OCI-LY1 (cell line): ENCODE results near the gene PRSS56.

Experiments
- H2AFZ ChIP-seq: fragments of 200-600 bp; sonication (generic), shearing (Covaris generic); 2 replicates; pipeline ENCODE4 v1.6.0; 2014; ENCODE audit warnings: antibody characterized with exemption, mild to moderate bottlenecking, low read length
- H3F3A ChIP-seq: fragments of 200-600 bp; sonication (generic), shearing (Covaris generic); 2 replicates; pipeline ENCODE4 v1.6.0; 2014; ENCODE audit warnings: mild to moderate bottlenecking, antibody characterized with exemption, low read length, moderate library complexity; ENCODE audit not compliant: insufficient read depth
- H3K27ac ChIP-seq: fragments of 200-600 bp; sonication (generic); 2 replicates; pipeline ENCODE4 v1.5.1; 2014; ENCODE audit warnings: low read length, mixed run types, mild to moderate bottlenecking, low read depth; ENCODE audit not compliant: poor library complexity, severe bottlenecking
- H3K27me3 ChIP-seq: fragments of 200-600 bp; sonication (generic); 2 replicates; pipeline ENCODE4 v1.6.0; 2014; ENCODE audit warnings: antibody characterized with exemption, mild to moderate bottlenecking, low read length, moderate library complexity; ENCODE audit not compliant: insufficient read depth
- H3K36me3 ChIP-seq: fragments of 200-600 bp; sonication (generic); 2 replicates; pipeline ENCODE4 v1.6.1; 2014; ENCODE audit warnings: mild to moderate bottlenecking, antibody characterized with exemption, low read length, moderate library complexity, mixed read lengths; ENCODE audit not compliant: insufficient read depth
- H3K4me1 ChIP-seq: fragments of 200-600 bp; sonication (generic); 2 replicates; pipeline ENCODE4 v1.5.1; 2014; ENCODE audit warnings: mild to moderate bottlenecking, low read length, moderate library complexity; ENCODE audit not compliant: insufficient read depth, severe bottlenecking
- H3K4me2 ChIP-seq: fragments of 200-600 bp; sonication (generic), shearing (Covaris generic); 2 replicates; pipeline ENCODE4 v1.6.1; 2014; ENCODE audit warnings: low read length
- H3K4me3 ChIP-seq: fragments of 200-600 bp; sonication (generic); 2 replicates; pipeline ENCODE4 v1.5.1; 2014; ENCODE audit warnings: low read length, low read depth, mild to moderate bottlenecking, mixed read lengths; ENCODE audit not compliant: poor library complexity, severe bottlenecking
- H3K79me2 ChIP-seq: fragments of 200-600 bp; shearing (Covaris generic); 2 replicates; pipeline ENCODE4 v1.6.1; 2016; ENCODE audit warnings: mixed run types, low read length, mixed read lengths; ENCODE audit not compliant: insufficient read depth
- H3K9ac ChIP-seq: fragments of 200-600 bp; sonication (generic), shearing (Covaris generic); 2 replicates; pipeline ENCODE4 v1.6.1; 2014; ENCODE audit warnings: mild to moderate bottlenecking, low read length, mixed read lengths
- H3K9me2 ChIP-seq: fragments of 200-600 bp; sonication (generic), shearing (Covaris generic); 2 replicates; pipeline ENCODE4 v1.6.1; 2014; ENCODE audit warnings: low read depth, mild to moderate bottlenecking, low read length, mixed read lengths
- H3K9me3 ChIP-seq: fragments of 200-600 bp; shearing (Covaris generic); 2 replicates; pipeline ENCODE4 v1.6.1; 2014; ENCODE audit warnings: low read length, mixed read lengths
- H4K20me1 ChIP-seq: fragments of 200-600 bp; sonication (generic), shearing (Covaris generic); 2 replicates; pipeline ENCODE4 v1.6.0; 2016; ENCODE audit warnings: mild to moderate bottlenecking, low read length; ENCODE audit not compliant: insufficient read depth
- CTCF ChIP-seq: fragments of 200-600 bp; sonication (generic), shearing (Covaris generic); IDR thresholded peaks from 2 replicates; pipeline ENCODE4 v1.5.1; 2017; ENCODE audit warnings: mild to moderate bottlenecking, antibody characterized with exemption, low read length, moderate library complexity, mixed read lengths
- EZH2 ChIP-seq: fragments of 200-600 bp; sonication (generic), shearing (Covaris generic); IDR thresholded peaks from 2 replicates; pipeline ENCODE4 v1.8.0; 2017; ENCODE audit warnings: borderline replicate concordance, mixed run types, mild to moderate bottlenecking, antibody characterized with exemption, low read length, moderate library complexity, mixed read lengths

PRSS56 gene

GRCh38 chr2:232491139-232491780, 28.9 kb upstream of the PRSS56 start:
- H3K9me2 ChIP-seq: no peaks in the 10 kb centered on the region
- no peak overlapping the region for H2AFZ ChIP-seq
- TF ChIP-seq EZH2 (no peak), CTCF (no peak)
- H3K4me1 ChIP-seq: no peaks in the 10 kb centered on the region
- no peaks in the 10 kb centered on the region for H3K36me3 ChIP-seq
- no peaks in the 10 kb centered on the region for H3K9me3 ChIP-seq
- no peak overlapping the region for H3K9ac ChIP-seq
- H3K27me3 ChIP-seq: no peaks in the 10 kb centered on the region; the same call in 1 of the 2 replicates
- no peaks in the 10 kb centered on the region for H3K79me2 ChIP-seq
- H3K27ac ChIP-seq: no peak overlapping the region
- no peak overlapping the region for H3K4me3 ChIP-seq
- H4K20me1 ChIP-seq: no peaks in the 10 kb centered on the region
- no peak overlapping the region for H3K4me2 ChIP-seq
- H3F3A ChIP-seq: no peaks in the 10 kb centered on the region

- H3K27me3 ChIP-seq: no peaks in the 10 kb centered on the region; the same call in 1 of the 2 replicates
- no peaks in the 10 kb centered on the region for H3K9me3 ChIP-seq
- no peak overlapping the region for H3K27ac ChIP-seq
- no peak overlapping the region for H3K9ac ChIP-seq
- H3K4me2 ChIP-seq: no peak overlapping the region
- H3K36me3 ChIP-seq: no peaks in the 10 kb centered on the region
- no peaks in the 10 kb centered on the region for H4K20me1 ChIP-seq
- H3K4me1 ChIP-seq: no peaks in the 10 kb centered on the region
- H3F3A ChIP-seq: no peaks in the 10 kb centered on the region
- H3K9me2 ChIP-seq: no peaks in the 10 kb centered on the region
- no peaks in the 10 kb centered on the region for H3K79me2 ChIP-seq
- TF ChIP-seq CTCF (no peak), EZH2 (no peak)
- H3K4me3 ChIP-seq: no peak overlapping the region
- H2AFZ ChIP-seq: no peak overlapping the region
Observed at GRCh38 chr2:232492236-232492848, 27.8 kb upstream of the PRSS56 start.

- H3K9ac ChIP-seq: no peak overlapping the region
- no peaks in the 10 kb centered on the region for H3K79me2 ChIP-seq
- H3F3A ChIP-seq: no peaks in the 10 kb centered on the region
- TF ChIP-seq EZH2 (no peak), CTCF (no peak)
- no peak overlapping the region for H3K4me3 ChIP-seq
- H3K27me3 ChIP-seq: no peaks in the 10 kb centered on the region; the same call in 1 of the 2 replicates
- H3K27ac ChIP-seq: no peak overlapping the region
- no peak overlapping the region for H3K4me2 ChIP-seq
- H3K9me2 ChIP-seq: no peaks in the 10 kb centered on the region
- H3K36me3 ChIP-seq: no peaks in the 10 kb centered on the region
- no peak overlapping the region for H2AFZ ChIP-seq
- H3K4me1 ChIP-seq: no peaks in the 10 kb centered on the region
- no peaks in the 10 kb centered on the region for H4K20me1 ChIP-seq
- no peaks in the 10 kb centered on the region for H3K9me3 ChIP-seq
Observed at GRCh38 chr2:232492963-232493700, 27.1 kb upstream of the PRSS56 start.
